ENCODE results near the gene YPEL1.
"Not testable (repeated sequence)": the region's sequence is repeated elsewhere in the genome, so short reads cannot be mapped to it uniquely, and the experiment has no call there.

The YPEL1 gene

GRCh38 chr22:21753374-21754111, 17.9 kb upstream of the YPEL1 start:
- no peak for FAIRE-seq

DNA sequence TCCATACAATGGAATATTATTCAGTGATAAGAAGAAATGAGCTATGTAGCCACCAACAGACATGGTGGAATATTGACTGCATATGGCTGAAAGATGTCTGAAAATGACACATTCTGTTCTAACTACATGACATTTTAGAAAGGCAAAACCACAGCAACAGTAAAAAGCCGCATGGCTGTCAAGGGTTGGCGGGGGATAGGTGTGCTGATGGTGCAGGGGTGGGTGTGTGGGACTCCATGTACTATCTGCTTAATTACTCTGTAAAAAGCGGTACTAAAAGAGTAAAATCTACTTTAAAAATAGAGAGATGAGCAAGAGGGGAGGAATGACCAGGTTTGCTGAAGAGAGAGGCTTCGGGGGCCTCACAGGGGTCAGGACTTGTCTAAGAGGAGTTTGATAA, 16.7 kb upstream of the YPEL1 start:
- no peak for FAIRE-seq

- no peak for FAIRE-seq
These were observed 10.4 kb upstream of the YPEL1 start for GRCh38 chr22:21745948-21746347.

- FAIRE-seq: not testable (repeated sequence)
These were observed 9.3 kb upstream of the YPEL1 start for GRCh38 chr22:21744917-21745316.

- no peak for FAIRE-seq
These were observed 6.2 kb upstream of the YPEL1 start for GRCh38 chr22:21741790-21742189.

DNA sequence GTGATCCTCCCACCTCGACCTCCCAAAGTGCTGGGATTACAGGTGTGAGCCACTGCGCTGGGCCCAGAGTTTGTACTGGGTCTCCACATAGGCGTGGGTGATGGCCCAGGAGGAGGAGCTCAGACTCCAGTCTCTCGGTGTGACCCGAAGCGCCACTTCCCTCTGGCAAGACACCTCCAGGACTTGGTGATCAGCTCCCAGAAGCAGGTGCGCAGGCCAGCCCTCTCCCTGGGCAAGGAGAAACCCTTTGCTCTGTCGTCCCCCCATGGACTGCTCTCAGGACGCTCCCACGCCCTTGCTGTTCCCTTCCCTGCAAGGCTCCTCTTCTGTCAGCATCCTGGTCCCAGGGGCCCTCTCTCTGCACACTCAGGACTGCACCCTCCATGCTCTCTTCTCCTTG, 5.5 kb upstream of the YPEL1 start:
- FAIRE-seq: no peak

- no peak for FAIRE-seq
These were observed 4.3 kb upstream of the YPEL1 start for GRCh38 chr22:21739828-21740377.

- no peak for FAIRE-seq
These were observed 3.4 kb upstream of the YPEL1 start for GRCh38 chr22:21738966-21739365.

- FAIRE-seq: no peak
These were observed 2.5 kb upstream of the YPEL1 start for GRCh38 chr22:21738081-21738480.

GRCh38 chr22:21736948-21737347, 1.4 kb upstream of the YPEL1 start:
- FAIRE-seq: no peak

GRCh38 chr22:21736084-21736642, 569 bp upstream of the YPEL1 start:
- no peak for FAIRE-seq

DNA sequence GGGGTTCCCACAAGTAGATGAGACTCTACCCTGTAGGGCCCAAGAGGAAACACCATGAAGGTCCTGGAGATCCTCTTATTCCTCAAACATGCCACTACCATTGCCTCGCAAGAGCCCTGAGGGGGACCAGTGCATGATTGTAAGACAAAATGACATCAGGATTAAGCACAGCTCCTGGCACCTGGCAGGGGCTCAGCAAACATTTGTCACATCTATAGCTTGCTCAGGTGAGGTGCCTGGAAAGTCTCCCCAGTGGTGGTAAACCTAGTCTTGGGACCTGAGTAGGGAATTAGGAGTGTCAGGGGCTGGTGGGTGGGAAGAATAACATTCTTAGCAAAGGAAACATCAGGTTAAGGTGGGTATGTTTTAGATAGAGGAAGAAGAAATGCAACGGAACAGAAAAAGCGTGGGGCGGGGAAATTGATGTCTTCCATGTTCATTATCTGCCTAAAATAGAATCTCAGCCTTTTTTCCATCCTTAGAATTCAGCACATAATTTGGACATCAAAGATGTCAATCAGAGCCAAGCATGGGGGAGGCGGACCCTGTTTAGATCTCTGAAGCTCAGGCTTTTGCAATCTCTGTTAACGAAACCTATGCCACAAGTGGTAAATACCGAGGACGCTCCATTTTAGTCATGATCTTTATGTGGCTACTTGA, 924 bp downstream of the YPEL1 start:
- no peak for FAIRE-seq

- no peak for FAIRE-seq
These were observed 4.1 kb downstream of the YPEL1 start for GRCh38 chr22:21731503-21731902.

GRCh38 chr22:21730535-21731308, 4.9 kb downstream of the YPEL1 start:
- FAIRE-seq: no peak

DNA sequence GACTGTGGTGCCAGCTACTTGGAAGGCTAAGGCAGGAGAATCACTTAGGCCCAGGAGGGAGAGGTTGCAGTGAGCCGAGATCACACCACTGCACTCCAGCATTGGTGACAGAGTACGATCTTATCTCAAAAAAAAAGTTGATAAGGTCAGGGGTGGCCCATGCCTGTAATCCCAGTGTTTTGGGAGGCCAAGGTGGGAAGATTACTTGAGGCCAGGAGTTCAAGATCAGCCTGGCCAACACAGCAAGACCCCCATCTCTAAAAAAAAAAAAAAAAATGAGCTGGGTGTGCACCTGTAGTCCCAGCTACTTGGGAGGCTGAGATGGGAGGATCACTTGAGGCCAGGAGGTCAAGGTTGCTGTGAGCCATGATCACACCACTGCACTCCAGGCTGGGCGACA, 6.4 kb downstream of the YPEL1 start:
- not testable (repeated sequence) for FAIRE-seq

DNA sequence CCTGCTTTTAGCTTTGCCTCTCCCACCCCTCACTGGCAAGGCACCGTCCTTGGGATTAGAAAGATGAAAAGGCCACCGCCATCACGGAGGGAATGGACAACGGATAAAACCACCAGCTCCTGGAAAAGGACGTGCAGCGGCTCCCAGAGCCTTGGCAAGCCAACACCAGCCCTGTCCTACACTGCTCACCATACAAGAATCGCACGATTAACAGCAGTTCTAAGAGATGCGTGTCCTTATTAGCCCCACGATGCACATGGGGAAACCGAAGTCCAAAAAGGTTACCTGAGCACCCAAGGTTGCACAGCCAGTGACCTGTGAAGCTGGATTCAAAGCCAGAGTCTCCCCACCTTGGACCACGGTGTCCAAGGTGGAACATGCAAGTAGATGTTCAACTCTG, 7.3 kb downstream of the YPEL1 start:
- FAIRE-seq: no peak

DNA sequence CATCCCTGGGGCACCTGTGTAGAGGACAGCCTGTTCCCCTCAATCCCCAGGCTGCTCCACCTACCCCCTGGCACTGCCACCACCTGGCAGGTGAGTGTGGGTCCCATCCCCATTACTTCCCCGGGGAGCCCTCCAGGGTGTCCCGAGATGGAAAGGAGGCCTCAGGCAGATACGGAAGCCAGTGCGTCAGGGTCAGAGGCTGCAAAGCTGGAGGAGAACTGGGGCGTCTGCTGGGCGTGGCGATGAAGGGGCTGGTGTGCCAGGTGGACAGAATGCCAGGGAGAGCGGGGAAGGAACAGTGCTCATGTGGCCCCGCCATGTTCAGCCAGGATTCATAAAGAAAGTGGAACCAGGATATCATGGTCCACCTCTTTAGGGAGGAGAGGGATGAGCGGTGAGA, 7.8 kb downstream of the YPEL1 start:
- FAIRE-seq: no peak

DNA sequence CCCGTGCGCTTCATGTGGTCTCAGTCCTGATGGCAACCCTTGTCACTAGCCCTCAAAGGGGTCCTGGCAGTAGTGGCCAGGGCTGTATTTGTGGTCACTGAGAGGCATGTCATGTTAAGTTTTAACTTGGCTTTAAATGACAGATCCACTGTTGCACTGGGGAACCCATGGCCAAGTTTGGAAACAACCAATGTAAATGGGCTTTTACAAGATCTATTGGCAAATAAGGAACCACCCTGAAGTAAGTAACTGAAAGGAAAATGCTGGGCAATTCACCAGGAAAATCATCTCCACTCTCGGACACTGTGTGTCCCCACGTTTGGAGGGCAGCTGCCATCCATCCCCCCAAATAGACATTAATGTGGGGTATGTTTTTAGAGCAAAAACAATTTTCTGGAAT, 8.4 kb downstream of the YPEL1 start:
- FAIRE-seq: no peak

- no peak for FAIRE-seq
These were observed 8.9 kb downstream of the YPEL1 start for GRCh38 chr22:21726650-21727049.

- no peak for FAIRE-seq
These were observed 9.5 kb downstream of the YPEL1 start for GRCh38 chr22:21725956-21726649.

GRCh38 chr22:21724496-21724895, 11.1 kb downstream of the YPEL1 start:
- not testable (repeated sequence) for FAIRE-seq

GRCh38 chr22:21721195-21721852, 14.3 kb downstream of the YPEL1 start:
- not testable (repeated sequence) for FAIRE-seq
